NCI-H2171 (cell line): ENCODE measurements around the gene ERAL1.
A peak's percentile ranks its signal among the peaks of the same experiment; 100 is the strongest.
"Not testable (repeated sequence)": the region's sequence is repeated elsewhere in the genome, so short reads cannot be mapped to it uniquely, and the experiment has no call there.

ENCODE experiments used
- DNase-seq: peaks from one replicate; lab custom pipeline; 2025; lab: John Stamatoyannopoulos, UW

Gene ERAL1

GRCh38 chr17:28879886-28880571, 25.2 kb downstream of the ERAL1 start:
- DNase-seq, result no peak

GRCh38 chr17:28880572-28880945, 25.7 kb downstream of the ERAL1 start:
- DNase-seq, result no peak

- no peak for DNase-seq
Observed at GRCh38 chr17:28881533-28882056, 26.8 kb downstream of the ERAL1 start.

- DNase-seq, result no peak
Observed at GRCh38 chr17:28882154-28882895, 27.5 kb downstream of the ERAL1 start.

- no peak for DNase-seq
Observed at GRCh38 chr17:28883967-28884702, 29.3 kb downstream of the ERAL1 start.

- no peak for DNase-seq
Observed at GRCh38 chr17:28885363-28885762, 30.5 kb downstream of the ERAL1 start.

GRCh38 chr17:28885951-28886350, 31.1 kb downstream of the ERAL1 start:
- DNase-seq, result no peak

GRCh38 chr17:28887871-28888471, 33.2 kb downstream of the ERAL1 start:
- no peak for DNase-seq

- no peak for DNase-seq
Observed at GRCh38 chr17:28888832-28889231, 34.0 kb downstream of the ERAL1 start.

- DNase-seq, result no peak
Observed at GRCh38 chr17:28889996-28890395, 35.2 kb downstream of the ERAL1 start.

GRCh38 chr17:28891201-28891600, 36.4 kb downstream of the ERAL1 start:
- no peak for DNase-seq

- DNase-seq, result no peak
Observed at GRCh38 chr17:28892024-28892423, 37.2 kb downstream of the ERAL1 start.

GRCh38 chr17:28893248-28894183, 38.7 kb downstream of the ERAL1 start:
- DNase-seq, result not testable (repeated sequence)

- DNase-seq, result no peak
Observed at GRCh38 chr17:28895794-28896447, 41.1 kb downstream of the ERAL1 start.

GRCh38 chr17:28896491-28896883, 41.7 kb downstream of the ERAL1 start:
- no peak for DNase-seq

GRCh38 chr17:28896884-28897768, 42.3 kb downstream of the ERAL1 start, which contains the start of gene FLOT2:
Gene FLOT2, minus strand, starts transcription at chr17:28897733. Its CDS starts 159 bp downstream, at chr17:28897574.
- DNase-seq, result peak; percentile 49

- no peak for DNase-seq
Observed at GRCh38 chr17:28897769-28898526, 43.1 kb downstream of the ERAL1 start.

- no peak for DNase-seq
Observed at GRCh38 chr17:28898527-28898955, 43.7 kb downstream of the ERAL1 start.
